OCI-LY7 (cell line): Measurements from ENCODE around the gene MAP3K7CL.

Experiments
- EZH2phosphoT487 ChIP-seq: fragments of 200-600 bp; sonication (generic); IDR thresholded peaks from 2 replicates; pipeline ENCODE4 v1.6.1; 2018; ENCODE audit warnings: low read depth, borderline replicate concordance, mild to moderate bottlenecking, mixed run types, antibody characterized with exemption, low read length, moderate library complexity, mixed read lengths
- TF ChIP-seq, protein P1 (sequence below): fragments of 200-600 bp; sonication (generic); conservative IDR thresholded peaks from 2 replicates; pipeline ENCODE4 v1.5.1; 2014; ENCODE audit warnings: mild to moderate bottlenecking, antibody characterized with exemption, low read length, moderate library complexity, mixed read lengths

DNA sequence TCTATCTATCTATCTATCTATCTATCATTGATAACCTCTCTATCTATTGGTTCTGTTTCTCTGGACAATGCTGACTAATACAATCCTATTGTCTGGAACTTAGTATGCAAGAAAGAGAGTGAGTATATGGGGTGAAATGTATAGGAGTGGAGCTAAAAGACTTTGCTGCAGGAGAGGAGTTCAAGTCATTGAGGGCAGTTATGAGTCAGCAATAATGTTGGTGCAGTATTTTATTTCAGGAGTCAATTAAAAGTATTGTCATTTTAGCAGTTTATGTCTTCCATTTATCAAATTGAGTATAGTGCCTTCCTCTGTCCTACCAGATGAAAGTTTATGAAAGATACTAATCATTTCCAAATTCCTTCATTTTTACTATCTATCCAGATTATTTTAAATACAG, 55.8 kb downstream of the MAP3K7CL start:
- TF ChIP-seq, protein P1, sequence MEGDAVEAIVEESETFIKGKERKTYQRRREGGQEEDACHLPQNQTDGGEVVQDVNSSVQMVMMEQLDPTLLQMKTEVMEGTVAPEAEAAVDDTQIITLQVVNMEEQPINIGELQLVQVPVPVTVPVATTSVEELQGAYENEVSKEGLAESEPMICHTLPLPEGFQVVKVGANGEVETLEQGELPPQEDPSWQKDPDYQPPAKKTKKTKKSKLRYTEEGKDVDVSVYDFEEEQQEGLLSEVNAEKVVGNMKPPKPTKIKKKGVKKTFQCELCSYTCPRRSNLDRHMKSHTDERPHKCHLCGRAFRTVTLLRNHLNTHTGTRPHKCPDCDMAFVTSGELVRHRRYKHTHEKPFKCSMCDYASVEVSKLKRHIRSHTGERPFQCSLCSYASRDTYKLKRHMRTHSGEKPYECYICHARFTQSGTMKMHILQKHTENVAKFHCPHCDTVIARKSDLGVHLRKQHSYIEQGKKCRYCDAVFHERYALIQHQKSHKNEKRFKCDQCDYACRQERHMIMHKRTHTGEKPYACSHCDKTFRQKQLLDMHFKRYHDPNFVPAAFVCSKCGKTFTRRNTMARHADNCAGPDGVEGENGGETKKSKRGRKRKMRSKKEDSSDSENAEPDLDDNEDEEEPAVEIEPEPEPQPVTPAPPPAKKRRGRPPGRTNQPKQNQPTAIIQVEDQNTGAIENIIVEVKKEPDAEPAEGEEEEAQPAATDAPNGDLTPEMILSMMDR: no peak
- no peak for TF ChIP-seq EZH2phosphoT487
